ENCODE data around the gene TRPV6. TPM values are rescaled to one million over a fixed set of nuclear protein-coding genes. Genes with fewer than 3 reads are reported as not detected.

The TRPV6 gene
- total RNA-seq, 1 donor from 2014 or later, result not detected

DNA sequence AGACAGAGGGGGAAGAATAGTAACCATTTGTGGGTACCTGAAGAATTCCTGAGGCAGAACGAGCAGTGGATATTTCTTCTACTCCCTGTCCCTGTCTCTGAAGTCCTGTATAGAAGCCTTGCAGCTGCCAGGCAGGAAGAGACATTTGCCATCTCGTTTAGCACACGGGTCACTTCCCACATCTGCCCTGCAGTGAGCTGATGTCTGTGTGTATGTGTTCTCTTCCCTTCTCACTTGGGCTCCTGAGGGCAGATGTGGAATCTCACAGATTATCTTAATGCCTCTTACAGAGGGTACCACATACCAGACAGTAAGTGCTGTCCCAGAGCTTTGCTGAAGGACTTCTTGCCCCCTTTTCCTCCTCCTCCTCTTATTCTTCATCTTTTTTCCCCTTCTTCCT lies 14.1 kb upstream of the TRPV6 start:
- Histone ChIP-seq H3K36me3 (peaks cover 7% of the 10 kb centered on the region), H3F3A (ENCODE audit: low read depth) (peaks cover 12% of the 10 kb centered on the region), H3K4me1 (peaks cover 13% of the 10 kb centered on the region), H4K20me1 (ENCODE audit: low read depth) (no peaks in the 10 kb centered on the region), H2AFZ (replicated peaks) (no peak overlapping the region), H3K79me2 (ENCODE audit: low read depth) (no peaks in the 10 kb centered on the region), H3K4me2 (no peak overlapping the region), H3K9ac (no peak overlapping the region), H3K9me3 (ENCODE audit: low read depth) (peaks cover 14% of the 10 kb centered on the region), H3K27ac (no peak overlapping the region), H3K4me3 (no peak overlapping the region), H3K27me3 (no peaks in the 10 kb centered on the region)
- peaks cover 7% of the 10 kb centered on the region for H3K9me3 Mint-ChIP-seq
- H3K4me3 Mint-ChIP-seq, result no peak overlapping the region
- H3K27ac Mint-ChIP-seq, result no peak overlapping the region
- H3K4me1 Mint-ChIP-seq, result peaks cover 2% of the 10 kb centered on the region
- H3K36me3 Mint-ChIP-seq, result no peaks in the 10 kb centered on the region
- no peak for TF ChIP-seq EZH2phosphoT487 (IDR thresholded peaks at IDR 0.05)
- no peak for TF ChIP-seq EZH2 (IDR thresholded peaks at IDR 0.05)
- H3K27me3 Mint-ChIP-seq (ENCODE audit: insufficient read depth, low read depth), result peaks cover 4% of the 10 kb centered on the region
- peak; percentile 9 for DNase-seq (ENCODE audit: low spot score)

DNA sequence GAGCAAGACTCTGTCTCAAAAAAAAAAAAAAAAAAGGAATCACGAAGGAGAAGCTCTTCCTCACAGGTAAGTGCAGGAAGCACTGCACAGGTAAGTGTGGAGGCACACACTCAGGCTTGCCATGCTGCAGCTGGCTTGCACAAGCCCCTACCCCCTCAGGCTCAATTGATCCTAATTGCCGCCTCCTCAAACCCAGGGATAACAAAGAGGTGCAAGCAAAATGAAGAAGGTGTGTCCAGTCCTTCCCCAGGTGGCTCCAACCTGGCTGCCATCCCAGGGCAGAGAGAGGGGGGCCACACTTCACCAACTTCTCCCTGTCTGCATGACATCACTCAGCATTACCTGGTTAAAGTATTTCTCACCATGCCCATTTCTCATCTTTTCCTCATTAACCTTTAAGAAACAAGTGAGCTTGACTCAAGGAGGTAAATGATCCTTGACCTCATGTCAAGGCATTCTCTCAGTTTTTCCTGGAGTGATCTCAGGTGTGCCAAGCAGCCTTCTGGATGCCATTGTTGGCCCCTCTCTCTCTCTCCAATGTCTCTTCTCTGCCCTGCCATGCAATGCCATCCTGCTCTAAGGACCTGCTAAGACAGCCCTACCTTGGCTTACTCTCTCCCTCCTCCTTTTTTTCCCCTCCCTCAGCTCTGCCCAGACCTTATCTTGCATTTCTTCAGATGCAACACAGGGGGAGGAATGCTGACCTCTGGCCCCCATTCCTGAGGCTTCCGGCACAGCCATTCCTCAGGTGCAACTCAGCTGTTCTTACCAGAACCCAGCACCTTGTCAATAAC lies 13.0 kb upstream of the TRPV6 start:
- no peak for DNase-seq (ENCODE audit: low spot score)
- no peak overlapping the region for H3K9ac ChIP-seq
- peaks cover 12% of the 10 kb centered on the region for H3F3A ChIP-seq (ENCODE audit: low read depth)
- no peak overlapping the region for H3K4me2 ChIP-seq
- H3K36me3 ChIP-seq, result peaks cover 3% of the 10 kb centered on the region
- Mint-ChIP-seq H3K9me3 (peaks cover 3% of the 10 kb centered on the region), H3K4me1 (peaks cover 2% of the 10 kb centered on the region), H3K27me3 (ENCODE audit: insufficient read depth, low read depth) (peaks cover 4% of the 10 kb centered on the region), H3K27ac (no peak overlapping the region), H3K36me3 (no peaks in the 10 kb centered on the region), H3K4me3 (no peak overlapping the region)
- peaks cover 4% of the 10 kb centered on the region for H3K9me3 ChIP-seq (ENCODE audit: low read depth)
- H3K4me1 ChIP-seq, result peaks cover 13% of the 10 kb centered on the region
- no peaks in the 10 kb centered on the region for H3K27me3 ChIP-seq
- no peaks in the 10 kb centered on the region for H4K20me1 ChIP-seq (ENCODE audit: low read depth)
- TF ChIP-seq EZH2 (IDR thresholded peaks at IDR 0.05) (no peak), EZH2phosphoT487 (IDR thresholded peaks at IDR 0.05) (no peak)
- TF ChIP-seq, protein P1, sequence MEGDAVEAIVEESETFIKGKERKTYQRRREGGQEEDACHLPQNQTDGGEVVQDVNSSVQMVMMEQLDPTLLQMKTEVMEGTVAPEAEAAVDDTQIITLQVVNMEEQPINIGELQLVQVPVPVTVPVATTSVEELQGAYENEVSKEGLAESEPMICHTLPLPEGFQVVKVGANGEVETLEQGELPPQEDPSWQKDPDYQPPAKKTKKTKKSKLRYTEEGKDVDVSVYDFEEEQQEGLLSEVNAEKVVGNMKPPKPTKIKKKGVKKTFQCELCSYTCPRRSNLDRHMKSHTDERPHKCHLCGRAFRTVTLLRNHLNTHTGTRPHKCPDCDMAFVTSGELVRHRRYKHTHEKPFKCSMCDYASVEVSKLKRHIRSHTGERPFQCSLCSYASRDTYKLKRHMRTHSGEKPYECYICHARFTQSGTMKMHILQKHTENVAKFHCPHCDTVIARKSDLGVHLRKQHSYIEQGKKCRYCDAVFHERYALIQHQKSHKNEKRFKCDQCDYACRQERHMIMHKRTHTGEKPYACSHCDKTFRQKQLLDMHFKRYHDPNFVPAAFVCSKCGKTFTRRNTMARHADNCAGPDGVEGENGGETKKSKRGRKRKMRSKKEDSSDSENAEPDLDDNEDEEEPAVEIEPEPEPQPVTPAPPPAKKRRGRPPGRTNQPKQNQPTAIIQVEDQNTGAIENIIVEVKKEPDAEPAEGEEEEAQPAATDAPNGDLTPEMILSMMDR (IDR thresholded peaks at IDR 0.05), result no peak
- no peak overlapping the region for H2AFZ ChIP-seq (replicated peaks)
- H3K79me2 ChIP-seq (ENCODE audit: low read depth), result no peaks in the 10 kb centered on the region
- no peak overlapping the region for H3K27ac ChIP-seq
- no peak overlapping the region for H3K4me3 ChIP-seq

DNA sequence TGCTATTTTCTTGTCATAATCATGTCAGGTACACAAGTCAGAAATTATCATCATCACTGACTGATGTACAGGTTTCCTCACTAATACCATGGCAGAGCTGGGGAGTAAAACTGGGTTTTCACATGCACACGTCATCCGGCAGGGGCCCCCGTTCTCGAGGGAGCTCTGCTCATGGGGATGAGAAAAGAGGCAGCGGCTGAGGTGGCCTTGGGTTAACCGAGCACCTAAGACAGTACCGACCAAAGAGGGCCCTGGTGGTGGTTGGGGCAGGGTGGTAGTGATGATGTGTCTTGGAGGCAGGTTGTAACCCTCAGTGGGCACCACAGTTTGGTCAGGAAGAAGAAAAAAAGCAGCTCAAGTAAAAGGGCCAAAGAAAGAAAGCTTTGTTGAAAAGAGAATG lies 12.1 kb upstream of the TRPV6 start:
- no peaks in the 10 kb centered on the region for H4K20me1 ChIP-seq (ENCODE audit: low read depth)
- peaks cover 12% of the 10 kb centered on the region for H3F3A ChIP-seq (ENCODE audit: low read depth)
- no peak overlapping the region for H3K9ac ChIP-seq
- H3K9me3 Mint-ChIP-seq, result no peaks in the 10 kb centered on the region
- H2AFZ ChIP-seq (replicated peaks), result no peak overlapping the region
- H3K27ac Mint-ChIP-seq, result no peak overlapping the region
- peaks cover 13% of the 10 kb centered on the region for H3K4me1 ChIP-seq
- DNase-seq (ENCODE audit: low spot score), result no peak
- H3K4me1 Mint-ChIP-seq, result peaks cover 2% of the 10 kb centered on the region
- no peaks in the 10 kb centered on the region for H3K27me3 ChIP-seq
- H3K4me3 Mint-ChIP-seq, result no peak overlapping the region
- TF ChIP-seq, protein P1 (IDR thresholded peaks at IDR 0.05), result no peak
- TF ChIP-seq EZH2 (IDR thresholded peaks at IDR 0.05) (no peak), EZH2phosphoT487 (IDR thresholded peaks at IDR 0.05) (no peak)
- peaks cover 4% of the 10 kb centered on the region for H3K27me3 Mint-ChIP-seq (ENCODE audit: insufficient read depth, low read depth)
- no peak overlapping the region for H3K4me2 ChIP-seq
- no peaks in the 10 kb centered on the region for H3K36me3 Mint-ChIP-seq
- H3K4me3 ChIP-seq, result no peak overlapping the region
- no peaks in the 10 kb centered on the region for H3K9me3 ChIP-seq (ENCODE audit: low read depth)
- H3K36me3 ChIP-seq, result no peaks in the 10 kb centered on the region
- H3K79me2 ChIP-seq (ENCODE audit: low read depth), result no peaks in the 10 kb centered on the region
- H3K27ac ChIP-seq, result no peak overlapping the region

DNA sequence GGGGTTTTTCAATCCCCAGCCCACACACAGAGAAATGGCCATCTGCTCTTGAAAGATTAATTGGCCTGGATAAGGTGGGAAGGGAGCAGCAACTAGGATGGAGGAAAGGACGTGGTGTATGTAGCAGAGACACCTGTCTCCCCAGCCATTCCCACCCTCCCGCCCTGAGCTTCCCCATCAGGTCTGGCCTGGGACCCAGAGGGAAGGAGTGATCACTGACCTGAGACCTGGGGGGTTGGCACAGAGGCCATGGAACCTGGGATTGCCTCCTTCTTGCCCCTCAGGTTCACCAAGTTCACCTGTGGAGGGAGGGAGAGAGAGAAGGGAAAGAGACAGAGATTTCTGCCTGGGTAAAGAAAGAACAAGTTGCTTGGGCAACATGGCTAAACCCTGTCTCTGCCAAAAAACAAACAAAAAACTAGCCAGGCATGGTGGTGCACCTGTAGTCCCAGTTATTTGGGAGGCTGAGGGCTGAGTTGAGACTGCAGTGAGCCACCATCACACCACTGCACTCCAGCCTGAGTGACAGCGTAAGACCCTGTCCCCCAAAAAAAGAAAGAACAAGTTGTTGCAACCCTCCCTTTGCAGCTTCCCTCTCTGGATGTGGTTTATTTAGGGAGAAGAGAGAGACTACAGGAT lies 11.3 kb upstream of the TRPV6 start:
- Mint-ChIP-seq H3K4me3 (no peak overlapping the region), H3K27ac (no peak overlapping the region)

More for the DNA sequence above, 11.3 kb upstream of the TRPV6 start:
- Histone ChIP-seq H3K4me3 (no peak overlapping the region), H3K27me3 (no peaks in the 10 kb centered on the region), H2AFZ (replicated peaks) (no peak overlapping the region), H4K20me1 (ENCODE audit: low read depth) (no peaks in the 10 kb centered on the region), H3K79me2 (ENCODE audit: low read depth) (no peaks in the 10 kb centered on the region), H3K9me3 (ENCODE audit: low read depth) (no peaks in the 10 kb centered on the region), H3K9ac (no peak overlapping the region), H3K27ac (no peak overlapping the region), H3K36me3 (no peaks in the 10 kb centered on the region), H3F3A (ENCODE audit: low read depth) (peaks cover 5% of the 10 kb centered on the region), H3K4me1 (peaks cover 8% of the 10 kb centered on the region), H3K4me2 (no peak overlapping the region)
- Mint-ChIP-seq H3K27me3 (ENCODE audit: insufficient read depth, low read depth) (peaks cover 4% of the 10 kb centered on the region), H3K4me1 (no peaks in the 10 kb centered on the region), H3K9me3 (no peaks in the 10 kb centered on the region), H3K36me3 (no peaks in the 10 kb centered on the region)
- no peak for DNase-seq (ENCODE audit: low spot score)
- TF ChIP-seq EZH2phosphoT487 (IDR thresholded peaks at IDR 0.05) (no peak), EZH2 (IDR thresholded peaks at IDR 0.05) (no peak)
- TF ChIP-seq, protein P1 (IDR thresholded peaks at IDR 0.05), result no peak
